OCI-LY7 (cell line): Measurements from ENCODE around the gene PLCG1. TPM values are rescaled to one million over a fixed set of nuclear protein-coding genes. Genes with fewer than 3 reads are reported as not detected.

ENCODE experiments used
- BruUV-seq: library from RNA; stranded (reverse); fragments of 400-500 nt; replicated peaks from 2 replicates; lab custom pipeline; 2021; lab: Mats Ljungman, UMichigan
- CTCF ChIA-PET: fragments of 300-600 bp; sonication (Branson Sonifier 250); formaldehyde crosslinking; loops from one replicate; lab custom pipeline; 2022; ENCODE audit warnings: antibody characterized with exemption; ENCODE audit not compliant: unreplicated experiment; lab: Charles Lee
- POLR2A ChIA-PET: fragments of 300-600 bp; sonication (Branson Sonifier 250); formaldehyde crosslinking; loops from one replicate; lab custom pipeline; 2022; ENCODE audit warnings: antibody characterized with exemption; lab: Charles Lee
- DNase-seq: peaks from one replicate; pipeline ENCODE4 v3.0.0-alpha.2; 2015; ENCODE audit warnings: low spot score
- H2AFZ ChIP-seq: fragments of 200-600 bp; sonication (generic), shearing (Covaris generic); 2 replicates; pipeline ENCODE4 v1.6.1; 2014; ENCODE audit warnings: mild to moderate bottlenecking, antibody characterized with exemption, low read length, moderate library complexity
- H3K27ac ChIP-seq: fragments of 200-600 bp; sonication (generic); 2 replicates; pipeline ENCODE4 v1.5.1; 2014; ENCODE audit warnings: mixed run types, low read depth, mild to moderate bottlenecking, moderate library complexity, low read length, inconsistent platforms; ENCODE audit not compliant: poor library complexity, severe bottlenecking
- H3K36me3 ChIP-seq: fragments of 200-600 bp; sonication (generic); 2 replicates; pipeline ENCODE4 v1.6.1; 2014; ENCODE audit warnings: mild to moderate bottlenecking, antibody characterized with exemption, low read length, moderate library complexity, mixed read lengths; ENCODE audit not compliant: insufficient read depth
- H3K4me1 ChIP-seq: fragments of 200-600 bp; sonication (generic); 2 replicates; pipeline ENCODE4 v1.5.1; 2014; ENCODE audit warnings: mild to moderate bottlenecking, low read length; ENCODE audit not compliant: insufficient read depth, poor library complexity, severe bottlenecking
- H3K4me2 ChIP-seq: fragments of 200-600 bp; sonication (generic); 2 replicates; pipeline ENCODE4 v1.6.1; 2014; ENCODE audit warnings: mild to moderate bottlenecking, low read length
- H3K4me3 ChIP-seq: fragments of 200-600 bp; sonication (generic); 2 replicates; pipeline ENCODE4 v1.5.1; 2014; ENCODE audit warnings: mild to moderate bottlenecking, low read depth, low read length; ENCODE audit not compliant: poor library complexity, severe bottlenecking
- H3K79me2 ChIP-seq: fragments of 200-600 bp; sonication (generic); 2 replicates; pipeline ENCODE4 v1.6.1; 2016; ENCODE audit warnings: low read depth, mild to moderate bottlenecking, low read length, moderate library complexity, mixed read lengths; ENCODE audit not compliant: insufficient read depth
- H3K9me2 ChIP-seq: fragments of 200-600 bp; sonication (generic); 2 replicates; pipeline ENCODE4 v1.6.1; 2016; ENCODE audit warnings: mild to moderate bottlenecking, low read length, mixed read lengths; ENCODE audit not compliant: insufficient read depth
- H3K9me3 ChIP-seq: fragments of 200-600 bp; sonication (generic); 2 replicates; pipeline ENCODE4 v1.6.1; 2014; ENCODE audit warnings: mild to moderate bottlenecking, mixed run types, low read length, mixed read lengths
- H4K20me1 ChIP-seq: fragments of 200-600 bp; sonication (generic); 2 replicates; pipeline ENCODE4 v1.6.1; 2014; ENCODE audit warnings: mild to moderate bottlenecking, antibody characterized with exemption, low read length, moderate library complexity, mixed read lengths; ENCODE audit not compliant: insufficient read depth
- EZH2phosphoT487 ChIP-seq: fragments of 200-600 bp; sonication (generic); IDR thresholded peaks from 2 replicates; pipeline ENCODE4 v1.6.1; 2018; ENCODE audit warnings: low read depth, borderline replicate concordance, mild to moderate bottlenecking, mixed run types, antibody characterized with exemption, low read length, moderate library complexity, mixed read lengths
- intact Hi-C: fragments of 100-400 bp; cut with micrococcal nuclease; formaldehyde crosslinking; loops from one replicate; pipeline ENCODE4 v1.10.0; 2022; ENCODE audit not compliant: unreplicated experiment
- total RNA-seq, 2 experiments: library from RNA; depleted of rRNA in 1 of 2; stranded (reverse); fragments of >200 nt in 1 of 2; shearing (Covaris generic) in 1 of 2; gene quantifications; 2 replicates each; pipeline ENCODE4 v1.2.3, GENCODE V29; 2014 to 2022
- TF ChIP-seq, protein P1 (sequence below): fragments of 200-600 bp; sonication (generic); conservative IDR thresholded peaks from 2 replicates; pipeline ENCODE4 v1.5.1; 2014; ENCODE audit warnings: mild to moderate bottlenecking, antibody characterized with exemption, low read length, moderate library complexity, mixed read lengths

PLCG1 gene
- total RNA-seq, 2 experiments from 2014 or later = 103 to 121 TPM

DNA sequence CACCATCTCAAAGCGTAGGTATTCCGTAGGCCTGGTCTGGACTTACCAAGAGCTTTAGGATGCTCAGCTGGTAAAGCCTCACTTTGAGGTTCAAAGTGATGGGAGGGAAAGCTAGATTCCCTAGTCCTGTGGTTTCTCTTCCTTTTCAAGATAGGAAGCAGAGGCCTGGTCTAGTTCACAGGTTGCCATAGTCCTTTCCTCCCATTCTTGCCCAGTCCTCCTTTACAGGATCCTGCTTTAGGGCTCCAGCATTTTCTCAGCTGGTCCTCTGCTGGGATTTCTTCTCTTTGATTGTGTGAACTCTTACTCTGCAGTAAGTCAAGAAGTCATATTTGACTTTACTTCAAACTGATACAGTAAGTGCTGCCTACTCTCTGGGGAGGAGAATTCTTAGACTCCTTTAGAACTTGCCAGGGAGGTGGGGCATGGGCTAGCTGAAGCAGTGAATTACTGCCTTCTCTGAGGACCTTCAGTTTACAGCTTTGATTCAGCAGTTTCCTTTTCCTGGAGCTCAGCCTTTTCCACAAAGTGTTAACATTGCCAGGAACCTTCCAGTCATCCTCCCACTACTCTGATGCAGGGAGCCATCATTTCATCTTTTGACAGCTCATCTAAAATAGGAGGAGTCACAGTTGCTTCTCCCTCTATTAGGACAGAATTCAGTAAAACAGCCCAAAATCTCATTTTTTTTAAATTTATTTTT lies 42.8 kb upstream of the PLCG1 start:
- H3K79me2 ChIP-seq = no peaks in the 10 kb centered on the region; the same call in 1 of the 2 replicates
- TF ChIP-seq EZH2phosphoT487 = no peak
- TF ChIP-seq, protein P1, sequence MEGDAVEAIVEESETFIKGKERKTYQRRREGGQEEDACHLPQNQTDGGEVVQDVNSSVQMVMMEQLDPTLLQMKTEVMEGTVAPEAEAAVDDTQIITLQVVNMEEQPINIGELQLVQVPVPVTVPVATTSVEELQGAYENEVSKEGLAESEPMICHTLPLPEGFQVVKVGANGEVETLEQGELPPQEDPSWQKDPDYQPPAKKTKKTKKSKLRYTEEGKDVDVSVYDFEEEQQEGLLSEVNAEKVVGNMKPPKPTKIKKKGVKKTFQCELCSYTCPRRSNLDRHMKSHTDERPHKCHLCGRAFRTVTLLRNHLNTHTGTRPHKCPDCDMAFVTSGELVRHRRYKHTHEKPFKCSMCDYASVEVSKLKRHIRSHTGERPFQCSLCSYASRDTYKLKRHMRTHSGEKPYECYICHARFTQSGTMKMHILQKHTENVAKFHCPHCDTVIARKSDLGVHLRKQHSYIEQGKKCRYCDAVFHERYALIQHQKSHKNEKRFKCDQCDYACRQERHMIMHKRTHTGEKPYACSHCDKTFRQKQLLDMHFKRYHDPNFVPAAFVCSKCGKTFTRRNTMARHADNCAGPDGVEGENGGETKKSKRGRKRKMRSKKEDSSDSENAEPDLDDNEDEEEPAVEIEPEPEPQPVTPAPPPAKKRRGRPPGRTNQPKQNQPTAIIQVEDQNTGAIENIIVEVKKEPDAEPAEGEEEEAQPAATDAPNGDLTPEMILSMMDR = no peak
- H3K27ac ChIP-seq = peak overlapping the region; percentile 18
- H2AFZ ChIP-seq = no peak overlapping the region
- no peaks in the 10 kb centered on the region for H3K9me2 ChIP-seq
- H3K4me2 ChIP-seq = no peak overlapping the region
- H3K9me3 ChIP-seq = no peaks in the 10 kb centered on the region
- ChIA-PET CTCF (interaction anchor here (1.3 to 2.8 kb wide), 2 partner anchors 103 to 128 kb away, joined by 3 to 18 read pairs; no protein-coding TSS in a partner anchor), POLR2A (interaction anchor here (0.9 to 3.8 kb wide), 3 partner anchors 9 to 112 kb away, joined by 3 to 10 read pairs (median 4); no protein-coding TSS in a partner anchor)
- H3K4me3 ChIP-seq = no peak overlapping the region
- no TSS peak for BruUV-seq
- H4K20me1 ChIP-seq = no peaks in the 10 kb centered on the region
- H3K4me1 ChIP-seq = no peaks in the 10 kb centered on the region
- intact Hi-C loops = loop anchor here (1.0 to 2.0 kb wide), 3 partner anchors 64 to 126 kb away; no protein-coding TSS in a partner anchor
- DNase-seq = no peak
- H3K36me3 ChIP-seq = peaks cover 97% of the 10 kb centered on the region

DNA sequence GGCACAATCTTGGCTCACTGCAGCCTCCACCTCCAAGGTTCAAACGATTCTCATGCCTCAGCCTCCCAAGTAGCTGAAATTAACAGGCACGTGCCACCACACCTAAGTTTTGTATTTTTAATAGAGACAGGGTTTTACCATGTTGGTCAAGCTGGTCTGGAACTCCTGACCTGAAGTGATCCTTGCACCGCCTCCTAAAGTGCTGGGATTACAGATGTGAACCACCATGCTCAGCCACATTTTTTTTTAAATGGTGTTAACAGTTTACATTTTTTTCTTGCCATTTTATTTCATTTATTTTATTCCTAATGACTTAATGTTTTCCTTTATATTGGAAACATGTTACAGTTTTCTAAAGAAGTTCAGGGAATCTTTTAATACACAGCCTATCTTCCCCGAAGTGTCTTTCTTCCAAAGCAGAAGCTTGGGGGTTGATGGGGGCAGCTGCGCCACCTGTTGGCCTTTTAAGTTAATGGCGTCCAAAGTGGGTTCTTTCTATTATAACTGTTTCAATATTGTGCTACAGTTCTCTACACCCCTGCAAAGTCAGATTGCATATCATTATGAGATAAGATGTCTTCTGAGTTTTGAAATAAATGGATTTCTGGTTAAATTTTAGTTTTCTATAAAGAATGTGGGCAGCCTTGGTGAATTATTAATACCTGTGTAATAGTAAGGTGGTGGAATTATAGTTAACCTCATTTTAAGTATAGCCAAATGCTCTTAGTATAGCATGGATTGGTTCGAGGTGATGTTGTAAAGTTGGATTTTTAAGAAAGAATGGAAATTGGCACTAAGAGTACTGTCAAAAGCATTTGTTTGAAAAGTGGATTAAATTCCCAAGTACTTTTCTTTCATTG lies 42.0 kb upstream of the PLCG1 start:
- ChIA-PET POLR2A (interaction anchor here (0.7 to 3.8 kb wide), 5 partner anchors 9 to 127 kb away, joined by 3 to 10 read pairs (median 4); no protein-coding TSS in a partner anchor), CTCF (interaction anchor here (1.3 to 2.8 kb wide), 3 partner anchors 104 to 129 kb away, joined by 3 to 18 read pairs (median 4); no protein-coding TSS in a partner anchor)
- no peaks in the 10 kb centered on the region for H3K9me2 ChIP-seq
- no peak overlapping the region for H3K4me2 ChIP-seq
- H3K36me3 ChIP-seq = peaks cover 97% of the 10 kb centered on the region
- H4K20me1 ChIP-seq = no peaks in the 10 kb centered on the region
- no peaks in the 10 kb centered on the region; the same call in 1 of the 2 replicates for H3K79me2 ChIP-seq
- no peaks in the 10 kb centered on the region for H3K9me3 ChIP-seq
- no peak for TF ChIP-seq EZH2phosphoT487
- TF ChIP-seq, protein P1 = peak; percentile 100
- no peak overlapping the region for H3K27ac ChIP-seq
- intact Hi-C loops = loop anchor here (1.0 to 2.0 kb wide), 3 partner anchors 65 to 127 kb away; no protein-coding TSS in a partner anchor
- no peak overlapping the region for H3K4me3 ChIP-seq
- peak; percentile 69 for DNase-seq
- no TSS peak for BruUV-seq
- no peaks in the 10 kb centered on the region for H3K4me1 ChIP-seq
- no peak overlapping the region for H2AFZ ChIP-seq
